Measurements from ENCODE around the gene ISG15.
A peak's percentile ranks its signal among the peaks of the same experiment; 100 is the strongest.

Gene ISG15

GRCh38 chr1:999725-1000356 is 13.5 kb upstream of the ISG15 start, which contains the start of gene HES4:
Gene HES4, minus strand, starts transcription at chr1:1000097. Its CDS starts 124 bp downstream, at chr1:999973.
- H3K36me3 ChIP-seq (ENCODE audit: control insufficient read depth, insufficient read depth, low read length) = no peaks in the 10 kb centered on the region; the same call in 1 of the 2 replicates
- DNase-seq (ENCODE audit: extremely low read depth, insufficient read length) = no peak
- TF ChIP-seq CTCF (IDR thresholded peaks at IDR 0.05; ENCODE audit: insufficient read depth, low read length, poor library complexity, severe bottlenecking) = no peak
- H3K4me3 ChIP-seq (replicated peaks; ENCODE audit: low read depth, low read length) = peak within 1 kb of the TSS; percentile 51
- H3K27me3 ChIP-seq (replicated peaks; ENCODE audit: control insufficient read depth, insufficient read depth, low read length) = peaks cover 3% of the 10 kb centered on the region

GRCh38 chr1:1000357-1001056 is 12.8 kb upstream of the ISG15 start:
- peaks cover 3% of the 10 kb centered on the region for H3K27me3 ChIP-seq (replicated peaks; ENCODE audit: control insufficient read depth, insufficient read depth, low read length)
- H3K4me3 ChIP-seq (replicated peaks; ENCODE audit: low read depth, low read length) = peak overlapping the region; percentile 51
- DNase-seq (ENCODE audit: extremely low read depth, insufficient read length) = peak; percentile 68
- no peaks in the 10 kb centered on the region; the same call in 1 of the 2 replicates for H3K36me3 ChIP-seq (ENCODE audit: control insufficient read depth, insufficient read depth, low read length)
- no peak for TF ChIP-seq CTCF (IDR thresholded peaks at IDR 0.05; ENCODE audit: insufficient read depth, low read length, poor library complexity, severe bottlenecking)

GRCh38 chr1:1001057-1001783 is 12.1 kb upstream of the ISG15 start:
- Histone ChIP-seq H3K4me3 (replicated peaks; ENCODE audit: low read depth, low read length) (peak overlapping the region; percentile 18), H3K36me3 (ENCODE audit: control insufficient read depth, insufficient read depth, low read length) (no peaks in the 10 kb centered on the region; the same call in 1 of the 2 replicates), H3K27me3 (replicated peaks; ENCODE audit: control insufficient read depth, insufficient read depth, low read length) (peaks cover 3% of the 10 kb centered on the region)
- TF ChIP-seq CTCF (IDR thresholded peaks at IDR 0.05; ENCODE audit: insufficient read depth, low read length, poor library complexity, severe bottlenecking) = no peak
- DNase-seq (ENCODE audit: extremely low read depth, insufficient read length) = no peak

GRCh38 chr1:1003618-1004419 is 9.5 kb upstream of the ISG15 start:
- Histone ChIP-seq H3K4me3 (replicated peaks; ENCODE audit: low read depth, low read length) (no peak overlapping the region), H3K27me3 (replicated peaks; ENCODE audit: control insufficient read depth, insufficient read depth, low read length) (peaks cover 3% of the 10 kb centered on the region), H3K36me3 (ENCODE audit: control insufficient read depth, insufficient read depth, low read length) (no peaks in the 10 kb centered on the region; the same call in 1 of the 2 replicates)
- no peak for TF ChIP-seq CTCF (IDR thresholded peaks at IDR 0.05; ENCODE audit: insufficient read depth, low read length, poor library complexity, severe bottlenecking)
- no peak for DNase-seq (ENCODE audit: extremely low read depth, insufficient read length)

- Histone ChIP-seq H3K36me3 (ENCODE audit: control insufficient read depth, insufficient read depth, low read length) (no peaks in the 10 kb centered on the region; the same call in 1 of the 2 replicates), H3K27me3 (replicated peaks; ENCODE audit: control insufficient read depth, insufficient read depth, low read length) (peaks cover 3% of the 10 kb centered on the region), H3K4me3 (replicated peaks; ENCODE audit: low read depth, low read length) (no peak overlapping the region)
- no peak for TF ChIP-seq CTCF (IDR thresholded peaks at IDR 0.05; ENCODE audit: insufficient read depth, low read length, poor library complexity, severe bottlenecking)
- DNase-seq (ENCODE audit: extremely low read depth, insufficient read length) = no peak
Measured at GRCh38 chr1:1004420-1004779, 8.9 kb upstream of the ISG15 start.
